ENCODE measurements around the gene HES5.

The HES5 gene

DNA sequence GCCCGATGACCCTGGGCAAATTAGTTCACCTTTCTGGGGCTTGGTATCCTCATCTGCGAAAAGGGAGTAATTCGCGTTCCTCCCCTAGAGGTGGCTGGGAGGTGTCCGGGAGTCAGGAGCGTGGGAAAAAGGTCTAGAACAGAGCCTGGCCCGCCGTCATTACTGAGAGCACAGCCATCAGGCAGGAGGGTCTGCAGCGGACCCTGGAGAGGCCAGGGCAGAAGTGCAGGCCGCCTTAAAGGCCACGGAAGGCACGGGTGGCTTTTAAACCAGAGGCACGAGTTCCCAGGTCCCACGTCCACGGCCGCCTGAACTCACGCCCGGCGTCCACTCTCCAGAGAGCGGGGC lies 4.5 kb downstream of the HES5 start:
- Histone ChIP-seq H3K27me3 (ENCODE audit: control insufficient read depth, low read length) (peaks cover 34% of the 10 kb centered on the region), H3K9me3 (ENCODE audit: control insufficient read depth, insufficient read depth, low read length) (no peaks in the 10 kb centered on the region), H3K4me1 (ENCODE audit: control insufficient read depth, low read length) (peaks cover 23% of the 10 kb centered on the region), H3K9me2 (replicated peaks; ENCODE audit: control insufficient read depth, low read length) (no peaks in the 10 kb centered on the region), H3K4me2 (ENCODE audit: low read length) (peak overlapping the region; percentile 68), H3K79me2 (ENCODE audit: control insufficient read depth, low read length) (peaks cover 48% of the 10 kb centered on the region), H4K20me1 (ENCODE audit: control insufficient read depth, insufficient read depth, low read depth, low read length) (peaks cover 24% of the 10 kb centered on the region), H3K27ac (ENCODE audit: low read depth, low read length) (peak overlapping the region; percentile 7; the same call in 1 of the 2 replicates), H3F3A (ENCODE audit: control insufficient read depth, insufficient read depth) (no peaks in the 10 kb centered on the region), H3K4me3 (ENCODE audit: low read length) (peak overlapping the region; percentile 81), H3K36me3 (ENCODE audit: control insufficient read depth, low read length) (peaks cover 26% of the 10 kb centered on the region)
- TF ChIP-seq, protein P1, sequence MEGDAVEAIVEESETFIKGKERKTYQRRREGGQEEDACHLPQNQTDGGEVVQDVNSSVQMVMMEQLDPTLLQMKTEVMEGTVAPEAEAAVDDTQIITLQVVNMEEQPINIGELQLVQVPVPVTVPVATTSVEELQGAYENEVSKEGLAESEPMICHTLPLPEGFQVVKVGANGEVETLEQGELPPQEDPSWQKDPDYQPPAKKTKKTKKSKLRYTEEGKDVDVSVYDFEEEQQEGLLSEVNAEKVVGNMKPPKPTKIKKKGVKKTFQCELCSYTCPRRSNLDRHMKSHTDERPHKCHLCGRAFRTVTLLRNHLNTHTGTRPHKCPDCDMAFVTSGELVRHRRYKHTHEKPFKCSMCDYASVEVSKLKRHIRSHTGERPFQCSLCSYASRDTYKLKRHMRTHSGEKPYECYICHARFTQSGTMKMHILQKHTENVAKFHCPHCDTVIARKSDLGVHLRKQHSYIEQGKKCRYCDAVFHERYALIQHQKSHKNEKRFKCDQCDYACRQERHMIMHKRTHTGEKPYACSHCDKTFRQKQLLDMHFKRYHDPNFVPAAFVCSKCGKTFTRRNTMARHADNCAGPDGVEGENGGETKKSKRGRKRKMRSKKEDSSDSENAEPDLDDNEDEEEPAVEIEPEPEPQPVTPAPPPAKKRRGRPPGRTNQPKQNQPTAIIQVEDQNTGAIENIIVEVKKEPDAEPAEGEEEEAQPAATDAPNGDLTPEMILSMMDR (IDR thresholded peaks at IDR 0.05; ENCODE audit: low read depth, low read length, poor library complexity, severe bottlenecking) = peak; percentile 20
- no peak for TF ChIP-seq EZH2phosphoT487 (IDR thresholded peaks at IDR 0.05; ENCODE audit: borderline replicate concordance, low read length)

DNA sequence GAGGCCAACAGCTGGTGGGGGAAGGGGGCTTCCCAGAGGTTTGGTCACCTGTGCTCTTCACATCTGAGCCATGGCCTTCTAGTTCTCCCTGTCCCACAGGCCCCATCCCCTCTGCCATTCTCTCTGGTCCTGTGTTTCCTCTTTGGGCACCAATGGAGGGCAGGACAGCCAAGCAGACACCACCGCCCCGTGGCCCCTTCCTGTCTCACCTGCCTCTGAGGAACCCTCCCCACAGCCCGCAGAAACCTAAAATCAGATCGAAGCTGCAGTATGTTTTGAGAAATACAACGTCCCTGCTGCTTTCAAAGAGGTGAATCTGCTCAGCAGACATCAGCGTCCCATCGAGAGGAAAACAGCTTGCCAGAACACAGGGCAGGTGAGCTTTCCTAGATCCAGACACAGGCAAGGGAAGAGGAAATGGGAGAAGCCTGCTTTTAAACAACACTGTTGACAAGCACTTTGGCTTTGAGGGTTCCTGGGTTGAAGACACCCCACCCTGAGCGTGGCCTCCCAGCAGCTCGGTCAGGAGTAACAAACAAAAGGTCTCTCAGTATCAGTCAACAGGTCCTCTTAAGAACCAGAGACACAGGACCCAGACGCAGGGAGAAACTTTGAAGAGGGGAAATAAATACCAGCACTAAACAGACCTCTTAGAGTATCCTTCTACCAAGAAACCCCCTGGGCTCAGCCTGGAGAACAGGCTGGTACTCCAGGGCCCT lies 6.0 kb downstream of the HES5 start:
- H3K4me3 ChIP-seq (ENCODE audit: low read length) = no peak overlapping the region
- no peaks in the 10 kb centered on the region for H3K9me3 ChIP-seq (ENCODE audit: control insufficient read depth, insufficient read depth, low read length)
- TF ChIP-seq EZH2phosphoT487 (IDR thresholded peaks at IDR 0.05; ENCODE audit: borderline replicate concordance, low read length) = no peak
- TF ChIP-seq, protein P1 (IDR thresholded peaks at IDR 0.05; ENCODE audit: low read depth, low read length, poor library complexity, severe bottlenecking) = no peak
- H3K27ac ChIP-seq (ENCODE audit: low read depth, low read length) = no peak overlapping the region
- H3K36me3 ChIP-seq (ENCODE audit: control insufficient read depth, low read length) = peaks cover 37% of the 10 kb centered on the region
- H3K9me2 ChIP-seq (replicated peaks; ENCODE audit: control insufficient read depth, low read length) = no peaks in the 10 kb centered on the region
- peak overlapping the region; percentile 68 for H3K4me2 ChIP-seq (ENCODE audit: low read length)
- H3F3A ChIP-seq (ENCODE audit: control insufficient read depth, insufficient read depth) = no peaks in the 10 kb centered on the region
- H3K4me1 ChIP-seq (ENCODE audit: control insufficient read depth, low read length) = peaks cover 23% of the 10 kb centered on the region
- H3K79me2 ChIP-seq (ENCODE audit: control insufficient read depth, low read length) = peaks cover 48% of the 10 kb centered on the region
- peaks cover 24% of the 10 kb centered on the region for H3K27me3 ChIP-seq (ENCODE audit: control insufficient read depth, low read length)
- H4K20me1 ChIP-seq (ENCODE audit: control insufficient read depth, insufficient read depth, low read depth, low read length) = peaks cover 24% of the 10 kb centered on the region

DNA sequence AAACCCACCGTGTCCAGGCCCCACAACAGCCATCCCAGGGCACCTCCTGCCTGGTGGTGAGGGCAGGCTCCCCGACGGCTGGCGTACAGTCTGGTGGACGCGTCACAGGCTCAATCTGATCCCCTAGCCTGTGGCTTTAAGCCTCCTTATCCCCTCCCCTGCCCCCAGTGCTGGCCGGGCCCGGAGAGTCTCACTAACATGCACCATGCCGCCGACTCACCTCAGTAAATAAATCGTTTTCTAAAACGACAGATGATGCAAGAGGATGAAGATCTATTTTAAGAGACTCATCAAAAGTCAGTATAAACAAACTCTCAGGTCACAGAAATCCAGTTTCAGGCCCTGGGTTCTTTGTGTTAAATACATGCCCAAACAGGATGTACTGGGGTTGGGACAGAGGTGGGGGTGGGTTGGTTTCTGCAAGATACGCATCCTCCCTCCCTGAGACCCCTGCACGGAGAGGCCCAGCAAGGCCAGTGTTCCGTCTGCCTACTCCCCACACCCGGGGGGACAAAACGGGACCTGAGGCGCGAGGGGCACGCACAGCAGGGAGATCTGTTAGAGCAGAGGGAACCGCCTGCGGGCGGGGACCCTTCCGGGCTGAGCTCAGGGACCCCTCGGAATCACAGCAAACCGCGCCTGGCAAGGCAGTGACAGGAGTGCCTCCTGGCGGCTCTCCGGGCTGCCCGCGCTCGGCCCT lies 6.7 kb downstream of the HES5 start:
- Histone ChIP-seq H3K4me1 (ENCODE audit: control insufficient read depth, low read length) (peaks cover 23% of the 10 kb centered on the region), H4K20me1 (ENCODE audit: control insufficient read depth, insufficient read depth, low read depth, low read length) (peaks cover 24% of the 10 kb centered on the region), H3F3A (ENCODE audit: control insufficient read depth, insufficient read depth) (no peaks in the 10 kb centered on the region), H3K4me2 (ENCODE audit: low read length) (no peak overlapping the region), H3K27ac (ENCODE audit: low read depth, low read length) (no peak overlapping the region), H3K9me2 (replicated peaks; ENCODE audit: control insufficient read depth, low read length) (no peaks in the 10 kb centered on the region), H3K36me3 (ENCODE audit: control insufficient read depth, low read length) (peaks cover 44% of the 10 kb centered on the region), H3K9me3 (ENCODE audit: control insufficient read depth, insufficient read depth, low read length) (no peaks in the 10 kb centered on the region), H3K79me2 (ENCODE audit: control insufficient read depth, low read length) (peaks cover 48% of the 10 kb centered on the region), H3K27me3 (ENCODE audit: control insufficient read depth, low read length) (peaks cover 17% of the 10 kb centered on the region), H3K4me3 (ENCODE audit: low read length) (no peak overlapping the region)
- TF ChIP-seq EZH2phosphoT487 (IDR thresholded peaks at IDR 0.05; ENCODE audit: borderline replicate concordance, low read length) = no peak
- TF ChIP-seq, protein P1 (IDR thresholded peaks at IDR 0.05; ENCODE audit: low read depth, low read length, poor library complexity, severe bottlenecking) = no peak
